Measurements from ENCODE around the gene MAPK6.

DNA sequence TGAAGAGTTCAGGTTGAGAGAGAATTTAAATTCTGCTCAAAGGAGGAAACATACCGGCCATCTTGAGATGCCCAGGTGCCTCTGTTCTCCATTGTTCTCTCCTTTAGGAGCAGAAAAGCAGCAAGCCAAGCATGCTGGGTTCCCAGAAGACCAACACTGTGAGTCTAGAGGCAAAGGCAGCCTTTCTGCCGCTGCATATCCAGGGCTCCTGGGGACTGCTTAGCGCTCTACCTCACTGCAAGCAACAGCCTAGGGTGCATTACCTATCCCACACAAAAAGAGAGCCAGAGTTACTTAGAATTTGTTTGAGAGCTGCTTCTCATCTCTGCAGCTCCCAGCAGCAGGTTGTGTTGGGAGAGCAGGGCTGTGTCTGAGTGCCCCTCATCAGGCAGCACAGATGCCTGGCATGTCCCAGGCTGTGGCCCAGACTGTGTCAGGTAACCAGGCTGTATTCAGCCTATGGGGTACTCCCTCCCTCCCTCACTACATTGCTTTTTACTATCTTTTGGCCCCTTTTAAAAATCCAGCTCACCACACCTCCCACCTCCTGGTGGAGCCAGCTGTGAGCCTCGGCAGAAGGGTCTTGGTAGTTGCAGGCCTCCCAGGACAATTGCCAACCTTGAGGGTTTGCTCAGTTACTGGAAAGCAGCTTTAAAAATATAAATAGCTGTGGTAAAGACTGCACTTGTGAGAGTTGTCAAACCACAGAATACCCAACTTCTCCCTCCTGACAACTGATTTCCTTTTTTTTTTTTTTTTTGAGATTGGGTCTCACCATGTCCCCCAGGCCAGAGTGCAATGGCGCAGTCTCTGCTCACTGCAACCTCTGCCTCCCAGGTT lies 63.4 kb downstream of the MAPK6 start:
- no peak for TF ChIP-seq TAF1 (IDR thresholded peaks at IDR 0.05; ENCODE audit: borderline replicate concordance, low read depth, low read length)
- TF ChIP-seq ASH2L (IDR thresholded peaks at IDR 0.05; ENCODE audit: borderline replicate concordance, low read depth) = no peak
- TF ChIP-seq, protein P1, sequence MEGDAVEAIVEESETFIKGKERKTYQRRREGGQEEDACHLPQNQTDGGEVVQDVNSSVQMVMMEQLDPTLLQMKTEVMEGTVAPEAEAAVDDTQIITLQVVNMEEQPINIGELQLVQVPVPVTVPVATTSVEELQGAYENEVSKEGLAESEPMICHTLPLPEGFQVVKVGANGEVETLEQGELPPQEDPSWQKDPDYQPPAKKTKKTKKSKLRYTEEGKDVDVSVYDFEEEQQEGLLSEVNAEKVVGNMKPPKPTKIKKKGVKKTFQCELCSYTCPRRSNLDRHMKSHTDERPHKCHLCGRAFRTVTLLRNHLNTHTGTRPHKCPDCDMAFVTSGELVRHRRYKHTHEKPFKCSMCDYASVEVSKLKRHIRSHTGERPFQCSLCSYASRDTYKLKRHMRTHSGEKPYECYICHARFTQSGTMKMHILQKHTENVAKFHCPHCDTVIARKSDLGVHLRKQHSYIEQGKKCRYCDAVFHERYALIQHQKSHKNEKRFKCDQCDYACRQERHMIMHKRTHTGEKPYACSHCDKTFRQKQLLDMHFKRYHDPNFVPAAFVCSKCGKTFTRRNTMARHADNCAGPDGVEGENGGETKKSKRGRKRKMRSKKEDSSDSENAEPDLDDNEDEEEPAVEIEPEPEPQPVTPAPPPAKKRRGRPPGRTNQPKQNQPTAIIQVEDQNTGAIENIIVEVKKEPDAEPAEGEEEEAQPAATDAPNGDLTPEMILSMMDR (IDR thresholded peaks at IDR 0.05 in 2 of 3, conservative IDR thresholded peaks at IDR 0.05 in 1 of 3; ENCODE audit: control insufficient read depth in 2 of 3, extremely low read depth in 1 of 3, insufficient read depth in 1 of 3, low read depth in 3 of 3, low read length in 3 of 3) = no peak; a peak in 1 of 6 replicates
- TF ChIP-seq POLR2AphosphoS2 (IDR thresholded peaks at IDR 0.05; ENCODE audit: low read depth, low read length) = no peak
- TF ChIP-seq POLR2A (IDR thresholded peaks at IDR 0.05; ENCODE audit: low read depth, low read length) = no peak
- TF ChIP-seq ZNF274 (IDR thresholded peaks at IDR 0.05; ENCODE audit: insufficient read depth, insufficient read length) = no peak

Data from GM12878 (cell line).